Measurements from ENCODE around the gene TPRG1L. TPM values are rescaled to one million over a fixed set of nuclear protein-coding genes. Genes with fewer than 3 reads are reported as not detected.

TPRG1L gene
- total RNA-seq, 6 donors from 2014 or later: 16.6 to 48.3 (median 40.2) TPM

GRCh38 chr1:3663999-3664699 lies 39.3 kb downstream of the TPRG1L start:
- Histone ChIP-seq H3K36me3 (no peaks in the 10 kb centered on the region), H3K9me3 (no peaks in the 10 kb centered on the region), H3K27ac (no peak overlapping the region), H3K4me3 (no peak overlapping the region), H3K27me3 (no peaks in the 10 kb centered on the region), H3K4me1 (peaks cover 8 to 16% (median 11%) of the 10 kb centered on the region in 4 donors)
- TF ChIP-seq CTCF (IDR thresholded peaks at IDR 0.05) (no peak), EP300 (IDR thresholded peaks at IDR 0.05) (no peak), POLR2AphosphoS5 (IDR thresholded peaks at IDR 0.05) (no peak), POLR2A (IDR thresholded peaks at IDR 0.05) (no peak)
- peak in 1 of 2 donors; percentile 55 for DNase-seq
- ATAC-seq (ENCODE audit: low FRiP score in 2 of 2): no peak
- WGBS, 2 donors: 75 to 100% methylated on average over 1 to 14 of the region's 14 CpGs

- no peak for TF ChIP-seq EP300 (IDR thresholded peaks at IDR 0.05)
- TF ChIP-seq POLR2AphosphoS5 (IDR thresholded peaks at IDR 0.05): no peak
- no peak for TF ChIP-seq CTCF (IDR thresholded peaks at IDR 0.05)
- Histone ChIP-seq H3K4me1 (peaks cover 11 to 20% (median 16%) of the 10 kb centered on the region in 4 donors), H3K27me3 (no peaks in the 10 kb centered on the region), H3K27ac (no peak overlapping the region), H3K4me3 (no peak overlapping the region), H3K9me3 (no peaks in the 10 kb centered on the region), H3K36me3 (no peaks in the 10 kb centered on the region)
- 88 to 93% methylated on average over 10 to 14 of the region's 14 CpGs for WGBS, 2 donors
- DNase-seq (no peak), ATAC-seq (ENCODE audit: low FRiP score in 2 of 2) (no peak)
These were observed 40.0 kb downstream of the TPRG1L start for GRCh38 chr1:3664700-3665375.

GRCh38 chr1:3668148-3668547 lies 43.3 kb downstream of the TPRG1L start:
- WGBS, 2 donors: 67 to 75% methylated on average over 5 to 8 of the region's 8 CpGs
- H3K27me3 ChIP-seq: no peaks in the 10 kb centered on the region
- H3K36me3 ChIP-seq: no peaks in the 10 kb centered on the region
- DNase-seq: no peak
- H3K27ac ChIP-seq: no peak overlapping the region
- no peaks in the 10 kb centered on the region for H3K9me3 ChIP-seq
- ATAC-seq (ENCODE audit: low FRiP score in 2 of 2): no peak
- TF ChIP-seq POLR2A (IDR thresholded peaks at IDR 0.05) (no peak), POLR2AphosphoS5 (IDR thresholded peaks at IDR 0.05) (no peak), EP300 (IDR thresholded peaks at IDR 0.05) (no peak), CTCF (IDR thresholded peaks at IDR 0.05) (no peak)
- H3K4me3 ChIP-seq: no peak overlapping the region
- peaks cover 11 to 16% (median 16%) of the 10 kb centered on the region in 4 donors for H3K4me1 ChIP-seq

- WGBS, 2 donors: 25 to 45% methylated on average over 5 to 9 of the region's 30 CpGs
- peaks cover 11 to 16% (median 16%) of the 10 kb centered on the region in 4 donors for H3K4me1 ChIP-seq
- H3K4me3 ChIP-seq: peak overlapping the region in 2 of 4 donors; percentile 20 to 29
- DNase-seq (peak; percentile 94 to 95), ATAC-seq (ENCODE audit: low FRiP score in 2 of 2) (peak; percentile 75 to 89)
- no peaks in the 10 kb centered on the region for H3K36me3 ChIP-seq
- H3K27ac ChIP-seq: no peak overlapping the region
- H3K9me3 ChIP-seq: no peaks in the 10 kb centered on the region
- TF ChIP-seq EP300 (IDR thresholded peaks at IDR 0.05) (no peak), CTCF (IDR thresholded peaks at IDR 0.05) (no peak), POLR2A (IDR thresholded peaks at IDR 0.05) (peak in 1 of 4 donors; percentile 17)
- H3K27me3 ChIP-seq: no peaks in the 10 kb centered on the region
These were observed 43.9 kb downstream of the TPRG1L start for GRCh38 chr1:3668585-3669300.

All from upper lobe of left lung (tissue), 6 donors.